NCI-H526 (cell line): ENCODE results near the gene STUM.
A peak's percentile ranks its signal among the peaks of the same experiment; 100 is the strongest.
"Not testable (repeated sequence)": the region's sequence is repeated elsewhere in the genome, so short reads cannot be mapped to it uniquely, and the experiment has no call there.

Source experiments
- DNase-seq, 2 experiments: peaks; one replicate each; lab custom pipeline; 2025; lab: John Stamatoyannopoulos, UW

Gene STUM

DNA sequence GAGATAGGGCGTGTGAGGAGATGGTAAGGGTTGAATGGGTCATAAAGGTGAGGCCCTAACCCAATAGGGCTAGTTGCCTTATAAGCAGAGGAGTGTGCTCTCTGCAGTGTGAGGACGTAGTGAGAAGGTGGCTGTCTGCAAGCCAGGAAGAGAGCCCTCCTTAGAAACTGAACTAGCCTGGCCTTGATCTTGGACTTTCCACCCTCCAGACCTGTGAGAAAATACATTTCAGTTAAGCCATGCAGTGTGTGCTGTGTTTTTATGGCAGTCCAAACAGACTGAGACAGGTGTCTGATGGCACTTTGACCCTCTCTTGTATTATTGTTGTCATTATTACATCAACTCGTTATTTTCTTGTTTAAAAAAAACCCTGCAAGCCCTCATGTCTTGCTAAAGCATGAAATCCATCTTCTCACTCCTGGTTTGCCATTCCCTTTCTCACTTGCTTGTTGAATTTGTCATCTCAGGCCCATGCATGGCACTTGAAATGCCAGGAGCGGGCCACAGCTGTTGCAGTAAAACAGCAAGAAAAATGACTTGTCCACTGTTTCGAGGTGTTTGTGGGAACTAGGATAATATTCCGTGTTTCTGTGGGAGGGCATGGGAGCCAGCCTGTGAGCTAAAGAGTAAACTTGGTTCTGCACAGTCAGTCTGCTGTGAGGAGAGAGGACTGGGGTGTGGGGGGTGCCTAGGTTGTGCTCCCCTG, 78.6 kb downstream of the STUM start:
- DNase-seq = no peak

DNA sequence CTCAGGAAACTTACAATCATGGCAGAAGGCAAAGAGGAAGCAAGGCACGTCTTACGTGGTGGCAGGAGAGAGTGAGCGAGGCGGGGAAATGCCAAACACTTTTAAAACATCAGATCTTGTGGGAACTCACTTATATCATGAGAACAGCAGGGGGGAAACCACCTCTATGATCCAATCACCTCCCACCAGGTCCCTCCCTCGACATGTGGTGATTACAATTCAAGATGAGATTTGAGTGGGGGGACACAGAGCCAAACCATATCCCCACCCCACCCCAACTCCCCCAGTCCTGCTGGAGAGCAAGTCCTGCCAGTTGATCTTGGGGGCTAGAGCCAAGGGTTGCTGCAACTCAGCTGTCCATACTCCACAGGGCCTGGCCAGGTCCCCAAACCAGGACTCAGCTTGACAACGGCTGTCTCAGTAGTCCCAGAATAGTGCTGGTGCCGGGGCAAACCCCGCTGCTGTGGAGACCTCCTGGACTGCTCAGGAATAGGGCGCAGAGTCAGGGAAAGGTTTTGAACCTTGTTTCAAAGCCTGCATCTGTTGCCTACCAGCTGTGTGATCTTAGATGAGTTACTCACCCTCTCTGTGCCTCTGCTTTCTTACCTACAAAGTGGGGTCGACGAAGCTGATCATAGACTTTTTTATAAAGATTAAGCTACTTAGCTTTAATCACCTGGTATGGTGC, 79.5 kb downstream of the STUM start:
- no peak for DNase-seq

DNA sequence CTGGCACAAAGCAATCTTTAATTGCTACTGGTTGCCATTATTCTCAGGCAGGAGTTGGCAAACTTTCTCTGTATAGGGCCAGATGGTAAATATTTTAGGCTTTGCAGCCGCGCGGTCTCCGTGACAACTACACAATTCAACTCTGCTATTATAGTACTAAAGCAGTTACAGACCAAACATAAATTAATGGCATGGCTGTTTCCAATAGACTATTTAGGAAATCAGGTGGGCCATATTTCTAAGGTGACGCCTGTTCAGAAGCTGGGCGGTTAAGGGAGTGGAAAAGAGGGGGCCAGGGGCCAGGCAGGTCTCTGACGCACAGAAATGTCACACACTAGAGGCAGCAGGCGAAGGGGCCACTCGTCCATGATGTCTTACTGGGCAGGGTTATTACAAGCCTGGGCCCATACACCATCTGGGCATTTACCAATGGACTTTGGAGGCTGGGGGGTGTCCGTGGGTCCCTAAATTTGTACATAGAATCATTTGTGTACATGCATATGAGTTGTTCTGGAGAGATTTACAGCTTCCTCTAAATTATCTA, 80.1 kb downstream of the STUM start:
- DNase-seq = no peak

DNA sequence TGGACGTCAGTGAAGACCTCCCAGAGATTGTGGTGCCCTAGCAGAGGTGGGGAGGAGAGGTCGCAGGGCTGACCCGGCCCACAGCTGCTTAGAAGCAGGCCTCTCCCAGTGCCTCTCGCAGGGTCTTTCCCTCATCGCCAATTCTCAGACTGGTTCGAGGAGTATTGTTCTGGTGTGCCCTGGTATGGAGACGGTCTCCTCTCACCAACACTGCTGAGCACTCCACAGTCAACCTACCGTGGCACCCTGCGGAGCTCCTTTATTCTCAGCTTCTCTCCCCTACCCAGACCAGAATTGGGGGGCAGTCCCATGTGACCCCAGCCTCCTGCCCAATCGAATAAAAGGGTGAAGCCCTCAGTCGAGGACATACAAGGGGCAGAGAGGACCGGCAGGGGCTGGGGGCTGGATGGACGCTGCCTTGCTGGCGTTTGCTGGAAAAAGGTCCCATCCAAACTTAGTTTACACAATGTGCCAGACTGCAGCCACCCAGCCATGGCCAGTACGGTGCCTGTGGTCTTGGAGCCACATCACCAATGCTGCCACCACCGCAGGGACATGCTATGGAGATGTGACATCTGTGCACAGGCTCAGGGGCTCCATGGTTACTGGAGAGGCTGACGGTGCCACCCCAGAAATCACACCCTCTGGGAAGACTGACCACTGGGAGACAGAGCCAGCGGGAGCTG, 80.8 kb downstream of the STUM start:
- DNase-seq = no peak

DNA sequence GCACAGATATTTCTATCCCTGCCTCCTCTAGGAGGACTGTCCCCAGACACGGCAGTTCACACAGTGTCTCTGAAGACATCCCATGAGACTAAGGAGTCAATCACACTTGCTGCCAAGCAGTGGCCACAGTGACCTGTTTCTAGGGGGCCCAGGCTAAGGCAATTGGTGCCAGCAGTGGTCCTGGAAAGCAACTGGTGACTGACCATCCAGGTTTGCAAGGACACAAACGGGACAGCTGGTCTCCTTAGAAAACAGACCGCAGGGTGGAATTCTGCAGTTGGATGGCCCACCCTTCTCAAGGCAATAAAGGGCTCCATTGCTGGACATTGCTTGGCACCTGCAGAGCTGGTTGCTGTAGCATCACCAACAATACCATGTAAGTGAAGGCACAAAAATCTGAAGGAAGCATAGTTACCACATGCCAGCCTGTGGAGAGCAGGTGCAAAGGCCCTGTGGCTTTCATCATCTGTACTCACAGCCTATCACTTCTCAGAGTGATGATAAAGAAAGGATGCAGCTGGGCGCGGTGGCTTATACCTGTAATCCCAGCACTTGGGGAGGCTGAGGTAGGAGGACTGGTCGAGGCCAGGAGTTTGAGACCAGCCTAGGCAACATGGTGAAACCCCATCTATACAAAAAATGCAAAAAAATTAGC, 81.5 kb downstream of the STUM start:
- no peak for DNase-seq

GRCh38 chr1:226630592-226630991, 82.0 kb downstream of the STUM start:
- no peak for DNase-seq

DNA sequence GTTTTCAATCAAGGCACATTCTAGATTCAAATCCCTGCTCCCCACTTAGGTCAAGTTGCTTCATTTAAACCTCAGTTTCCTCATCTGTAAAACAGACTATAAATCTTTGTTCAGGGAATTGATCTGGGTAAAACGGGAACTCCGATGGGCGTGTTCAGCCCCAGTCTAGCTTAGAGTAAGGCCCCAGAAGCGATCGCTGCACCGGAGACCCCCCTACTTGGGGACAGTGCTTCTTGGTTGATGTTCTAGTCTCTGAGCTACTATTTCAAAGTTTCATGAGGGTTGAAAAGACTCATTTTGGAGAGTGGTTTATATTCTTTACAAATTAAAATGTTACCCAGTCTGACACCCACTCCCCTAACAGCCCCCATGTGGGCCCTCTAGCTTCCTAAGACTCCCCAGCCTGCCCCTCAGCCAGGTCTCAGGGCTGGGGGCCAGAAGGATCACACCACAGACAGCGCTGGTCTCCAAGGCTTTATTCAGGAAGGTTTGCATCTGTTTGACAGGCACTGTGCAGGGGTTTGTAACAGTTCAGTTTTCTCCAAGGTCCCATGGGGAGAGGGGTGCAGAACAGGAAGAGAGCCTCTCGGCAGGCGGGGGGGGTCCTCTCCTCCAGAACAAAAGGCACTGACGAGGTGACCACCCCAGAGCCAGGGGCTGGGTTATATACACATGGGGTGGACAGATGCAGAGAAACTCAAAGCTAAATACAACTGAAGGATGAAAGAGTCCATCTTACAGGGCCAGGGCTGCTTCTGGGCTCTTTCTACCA, 82.9 kb downstream of the STUM start:
- no peak for DNase-seq

DNA sequence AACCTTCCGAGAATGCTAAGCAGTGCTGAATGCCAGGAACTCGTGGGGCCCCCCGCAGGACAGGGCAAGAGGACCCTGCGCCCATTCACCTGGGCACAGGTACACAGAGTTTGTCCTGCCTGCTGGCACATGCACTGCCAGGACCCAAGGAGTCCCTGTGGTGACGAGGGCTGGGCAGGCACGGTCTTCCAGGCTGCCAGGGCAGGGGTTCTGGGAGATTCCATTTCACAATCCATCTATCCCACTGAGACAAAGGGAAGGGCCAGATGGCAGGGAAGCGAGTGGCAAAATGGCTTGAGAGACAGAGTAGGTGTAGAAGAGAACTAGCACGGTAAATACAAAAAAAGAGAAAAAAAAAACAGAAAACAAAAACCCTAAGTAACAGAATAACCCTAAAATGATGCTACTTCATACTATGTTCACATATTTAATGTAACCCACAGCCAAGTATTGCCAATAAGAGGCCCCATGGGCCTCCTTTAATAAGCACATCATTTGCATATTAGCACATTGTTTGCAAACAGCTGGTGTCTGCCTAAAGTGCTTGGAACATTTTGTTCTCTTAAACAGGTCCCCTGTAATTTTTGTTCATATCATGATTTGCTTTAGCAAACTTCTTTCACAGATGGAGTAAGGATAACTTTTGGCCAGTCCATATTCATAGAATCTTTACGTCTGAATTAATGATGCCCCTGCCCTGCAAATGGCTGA, 83.8 kb downstream of the STUM start:
- peak in 1 of 2 experiments; percentile 38 for DNase-seq

GRCh38 chr1:226632922-226633351, 84.4 kb downstream of the STUM start:
- no peak for DNase-seq

DNA sequence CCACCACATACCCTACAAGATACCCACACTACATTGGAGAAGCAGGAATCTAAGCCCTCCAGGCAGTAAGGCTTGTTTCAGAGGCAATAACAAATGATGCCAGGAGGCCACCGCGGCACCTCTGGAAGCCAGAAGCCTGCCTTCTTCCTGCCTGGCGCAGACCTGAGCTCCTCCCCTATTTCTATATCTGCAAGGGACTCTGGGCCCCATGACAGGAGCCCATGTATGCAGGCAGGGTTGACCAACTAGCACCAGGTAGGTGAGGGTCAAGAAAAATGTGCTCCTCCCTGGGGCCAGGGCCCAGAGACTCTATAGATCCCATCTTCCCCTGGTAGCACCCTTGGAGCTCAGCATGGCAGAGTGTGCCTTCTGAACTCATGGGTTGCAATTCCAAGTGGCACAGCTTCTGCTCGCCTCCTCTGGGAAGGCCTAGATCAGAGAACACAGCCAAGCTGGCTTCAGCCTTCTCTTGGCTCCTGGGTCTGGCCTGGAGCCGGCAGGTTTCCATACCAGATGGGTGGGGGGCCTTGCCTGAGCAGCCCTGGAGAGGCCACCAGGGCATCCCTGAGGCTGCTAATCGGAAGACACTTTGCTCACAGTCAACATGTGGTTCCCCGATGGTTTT, 85.1 kb downstream of the STUM start:
- no peak for DNase-seq

DNA sequence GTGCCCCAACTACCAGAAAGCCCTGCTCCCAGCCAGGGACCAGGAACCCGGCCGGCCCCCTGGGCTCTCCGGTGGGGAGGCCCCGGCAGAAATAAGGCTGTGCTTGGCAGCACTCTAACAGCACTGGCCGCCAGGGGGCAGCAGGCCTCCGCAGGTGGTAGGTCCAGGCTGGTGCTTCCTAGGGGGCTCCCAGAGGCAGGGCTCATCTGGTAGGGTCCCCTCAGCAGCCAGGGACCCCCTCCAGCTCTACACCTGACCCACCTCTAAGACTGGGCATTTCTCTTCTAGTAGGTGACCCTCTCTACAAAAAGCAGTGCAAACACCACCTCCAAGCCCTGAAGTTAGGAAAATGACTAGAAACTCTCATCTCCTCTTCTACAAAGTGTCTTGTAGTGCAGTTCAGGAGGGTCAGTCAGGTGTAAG, 85.6 kb downstream of the STUM start:
- peak in 1 of 2 experiments; percentile 58 for DNase-seq

DNA sequence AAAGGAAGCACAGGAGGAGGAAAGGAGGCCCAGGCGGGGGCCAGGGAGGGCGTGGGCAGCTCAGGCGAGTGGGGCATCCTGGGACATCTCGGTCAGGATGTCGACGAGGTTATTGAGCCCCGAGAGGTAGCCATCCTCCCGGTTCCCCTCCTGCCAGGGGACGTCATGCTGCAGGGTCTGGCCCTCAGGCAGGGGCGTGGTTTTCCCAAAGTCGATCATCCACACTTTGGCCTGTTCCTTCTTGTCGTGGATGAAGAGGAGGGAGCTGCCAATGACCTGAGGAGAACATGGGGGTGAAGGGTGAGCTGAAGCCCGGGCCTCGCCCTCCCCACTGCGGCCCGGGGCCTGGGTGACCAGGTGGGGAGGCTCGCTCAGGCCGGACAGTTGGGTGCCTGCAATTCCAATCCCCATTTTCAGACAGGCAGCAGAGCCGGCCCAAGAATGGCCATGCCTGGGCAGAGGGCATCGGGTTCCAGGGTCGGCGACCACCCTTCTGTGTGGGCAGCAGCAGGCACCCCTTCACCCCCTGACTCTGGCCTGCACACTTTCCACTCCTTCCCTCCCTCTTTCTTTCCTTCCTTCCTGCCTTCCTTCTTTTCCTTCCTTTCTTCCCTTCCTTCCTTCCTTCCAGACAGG, 86.2 kb downstream of the STUM start:
- DNase-seq = no peak

DNA sequence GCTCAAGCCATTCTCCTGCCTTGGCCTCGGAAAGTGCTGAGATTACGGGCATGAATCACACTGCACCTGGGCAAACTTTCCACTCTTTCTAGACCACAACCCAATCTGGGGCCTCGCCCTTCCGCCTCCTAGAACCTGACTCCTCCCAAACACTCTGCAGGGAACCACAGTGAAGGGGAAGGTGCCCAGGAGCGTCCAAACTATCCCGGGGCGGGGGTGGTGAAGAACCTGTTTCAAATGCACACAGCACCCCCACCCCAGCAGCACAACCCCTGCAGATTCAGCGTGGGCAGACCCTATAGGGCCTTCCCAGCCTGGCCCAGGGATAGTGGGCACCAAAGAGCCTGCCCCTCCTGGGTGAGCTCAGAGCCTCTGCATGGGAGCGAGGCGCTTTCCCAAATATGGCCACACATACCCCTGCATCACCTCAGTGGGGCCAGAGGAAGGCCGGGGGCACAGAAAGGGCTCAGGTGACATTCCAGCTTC, 86.9 kb downstream of the STUM start:
- no peak for DNase-seq

DNA sequence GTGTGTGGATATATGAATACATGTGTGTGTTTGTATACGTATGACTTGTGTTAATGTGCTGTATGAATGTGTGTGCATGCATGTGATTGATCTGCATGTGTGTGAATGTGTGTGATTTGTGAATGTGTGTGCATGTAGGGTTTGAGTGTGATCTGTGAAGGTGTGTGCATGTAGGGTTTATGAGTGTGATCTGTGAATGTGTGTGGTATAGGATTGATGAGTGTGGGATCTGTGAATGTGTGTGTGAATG, 88.2 kb downstream of the STUM start:
- DNase-seq = no peak

DNA sequence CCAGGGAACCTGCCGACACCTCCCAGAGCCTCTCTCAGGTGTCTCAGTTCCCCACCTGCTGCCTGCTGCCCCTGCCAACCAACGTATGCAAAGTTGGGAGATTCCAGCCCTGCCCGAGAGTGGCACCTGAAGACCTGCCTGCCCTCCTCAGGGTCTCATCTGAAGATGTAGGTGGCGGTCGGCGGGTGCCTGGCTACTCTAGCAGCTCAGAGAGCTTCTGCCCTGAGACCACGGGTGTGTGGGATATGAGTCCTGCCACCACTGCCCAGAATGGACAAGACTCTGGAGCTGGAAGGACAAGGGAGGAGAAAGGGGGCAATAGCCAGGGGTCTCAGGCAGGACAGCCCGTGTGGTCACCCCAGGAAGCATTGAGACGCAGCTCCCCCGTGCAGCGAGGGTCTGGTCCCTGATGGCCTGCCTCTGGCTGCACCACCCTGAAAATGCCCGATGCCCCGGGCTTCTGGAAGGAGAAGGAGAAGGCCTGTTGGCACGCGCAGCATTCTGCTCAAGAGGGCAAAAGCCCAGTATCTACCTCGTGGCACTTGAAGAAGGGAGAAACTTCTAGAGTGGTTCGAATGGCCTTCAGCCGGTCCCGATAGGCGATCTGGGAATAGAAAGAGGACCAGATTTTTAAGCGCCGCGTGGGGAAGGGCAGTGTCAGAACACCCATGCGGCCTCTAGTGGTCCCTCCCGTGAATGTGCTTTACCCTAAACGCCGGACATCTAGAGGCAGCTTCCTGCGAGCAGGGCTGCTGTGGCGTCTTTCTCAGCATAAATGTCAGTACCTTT, 88.8 kb downstream of the STUM start:
- peak; percentile 3 to 53 for DNase-seq

DNA sequence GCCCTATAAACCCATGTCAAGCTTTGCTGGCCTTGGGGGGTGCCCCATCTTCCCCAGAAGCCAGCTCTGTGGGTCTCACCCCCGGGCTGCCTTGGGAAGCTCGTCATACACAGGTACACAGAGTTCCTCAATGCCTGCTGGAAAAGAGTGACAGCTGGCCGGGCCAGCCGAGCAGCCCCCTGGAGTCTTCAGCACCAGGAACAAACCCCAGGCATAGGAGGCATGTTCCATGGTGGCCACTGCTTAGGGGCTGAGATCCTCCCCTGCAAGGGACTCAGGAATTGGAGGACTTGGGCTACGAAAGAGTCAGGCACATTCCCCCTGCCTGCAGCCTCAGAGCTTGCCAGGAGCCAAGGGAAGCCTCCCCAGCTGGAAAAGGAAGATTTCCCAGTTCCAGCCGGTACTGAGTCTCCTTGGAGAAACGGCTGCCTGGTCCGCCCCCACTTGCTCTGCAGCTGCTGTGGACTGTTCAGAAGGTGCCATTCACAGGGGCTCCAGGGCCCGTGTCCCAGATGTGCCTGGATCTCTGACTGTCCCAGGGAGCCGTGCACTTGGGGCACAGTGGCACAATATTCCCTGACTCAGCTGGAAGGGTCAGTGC, 89.5 kb downstream of the STUM start:
- no peak for DNase-seq

- no peak for DNase-seq
These were observed 90.0 kb downstream of the STUM start for GRCh38 chr1:226638608-226639007.

- DNase-seq = not testable (repeated sequence)
These were observed 90.6 kb downstream of the STUM start for GRCh38 chr1:226639206-226639605.

- no peak for DNase-seq
These were observed 91.1 kb downstream of the STUM start for GRCh38 chr1:226639631-226640061.
